ENCODE measurements around the gene P2RY2.

The P2RY2 gene

GRCh38 chr11:73203322-73203721 is 14.8 kb upstream of the P2RY2 start:
- 100% methylated on average over 5 of the region's 6 CpGs for WGBS (ENCODE audit: insufficient coverage)
- Histone ChIP-seq H3K36me3 (ENCODE audit: control insufficient read depth in 4 of 4, insufficient read depth in 4 of 4, low read length in 3 of 4) (no peaks in the 10 kb centered on the region), H3K27me3 (replicated peaks in 2 of 5; ENCODE audit: control insufficient read depth in 4 of 5, insufficient read depth in 5 of 5, low read length in 4 of 5) (no peaks in the 10 kb centered on the region), H3K4me1 (ENCODE audit: control extremely low read depth in 1 of 4, control insufficient read depth in 4 of 4, insufficient read depth in 4 of 4, low read length in 3 of 4) (peaks cover 8 to 61% (median 27%) of the 10 kb centered on the region in 4 experiments), H3K9me3 (ENCODE audit: control extremely low read depth in 1 of 5, control insufficient read depth in 4 of 5, insufficient read depth in 2 of 5, low read depth in 1 of 5, low read length in 4 of 5) (no peaks in the 10 kb centered on the region), H3K4me3 (ENCODE audit: control insufficient read depth in 1 of 7, extremely low read depth in 1 of 7, insufficient read depth in 4 of 7, low read depth in 2 of 7, low read length in 6 of 7) (no peak overlapping the region), H3K27ac (ENCODE audit: insufficient read depth in 1 of 2, low read depth in 1 of 2, low read length in 2 of 2, poor library complexity in 1 of 2, severe bottlenecking in 2 of 2) (no peak overlapping the region)
- ChIA-PET POLR2A (interaction anchor here (0.6 kb wide), 1 partner anchor 134 kb away, joined by 3 read pairs; no protein-coding TSS in a partner anchor), CTCF (interaction anchor here (0.7 to 2.2 kb wide), 5 partner anchors 9 to 388 kb away, joined by 3 to 10 read pairs (median 5); no protein-coding TSS in a partner anchor)
- no peak for DNase-seq

- Histone ChIP-seq H3K4me1 (ENCODE audit: control extremely low read depth in 1 of 4, control insufficient read depth in 4 of 4, insufficient read depth in 4 of 4, low read length in 3 of 4) (peaks cover 8 to 61% (median 27%) of the 10 kb centered on the region in 4 experiments), H3K27ac (ENCODE audit: insufficient read depth in 1 of 2, low read depth in 1 of 2, low read length in 2 of 2, poor library complexity in 1 of 2, severe bottlenecking in 2 of 2) (no peak overlapping the region), H3K9me3 (ENCODE audit: control extremely low read depth in 1 of 5, control insufficient read depth in 4 of 5, insufficient read depth in 2 of 5, low read depth in 1 of 5, low read length in 4 of 5) (no peaks in the 10 kb centered on the region), H3K4me3 (ENCODE audit: control insufficient read depth in 1 of 7, extremely low read depth in 1 of 7, insufficient read depth in 4 of 7, low read depth in 2 of 7, low read length in 6 of 7) (no peak overlapping the region), H3K27me3 (replicated peaks in 2 of 5; ENCODE audit: control insufficient read depth in 4 of 5, insufficient read depth in 5 of 5, low read length in 4 of 5) (no peaks in the 10 kb centered on the region), H3K36me3 (ENCODE audit: control insufficient read depth in 4 of 4, insufficient read depth in 4 of 4, low read length in 3 of 4) (no peaks in the 10 kb centered on the region)
- DNase-seq: peak in 2 of 3 donors; percentile 45 to 49
- ChIA-PET CTCF (interaction anchor here (0.7 to 2.2 kb wide), 7 partner anchors 9 to 388 kb away, joined by 3 to 10 read pairs (median 3); no protein-coding TSS in a partner anchor), POLR2A (interaction anchor here (0.6 kb wide), 1 partner anchor 133 kb away, joined by 3 read pairs; no protein-coding TSS in a partner anchor)
- WGBS (ENCODE audit: insufficient coverage): 79% methylated on average over 4 of the region's 4 CpGs
These were observed 14.3 kb upstream of the P2RY2 start for GRCh38 chr11:73203790-73204189.

- Histone ChIP-seq H3K36me3 (ENCODE audit: control insufficient read depth in 4 of 4, insufficient read depth in 4 of 4, low read length in 3 of 4) (no peaks in the 10 kb centered on the region), H3K4me1 (ENCODE audit: control extremely low read depth in 1 of 4, control insufficient read depth in 4 of 4, insufficient read depth in 4 of 4, low read length in 3 of 4) (peaks cover 8 to 61% (median 27%) of the 10 kb centered on the region in 4 experiments), H3K27me3 (replicated peaks in 2 of 5; ENCODE audit: control insufficient read depth in 4 of 5, insufficient read depth in 5 of 5, low read length in 4 of 5) (no peaks in the 10 kb centered on the region), H3K27ac (ENCODE audit: insufficient read depth in 1 of 2, low read depth in 1 of 2, low read length in 2 of 2, poor library complexity in 1 of 2, severe bottlenecking in 2 of 2) (no peak overlapping the region), H3K4me3 (ENCODE audit: control insufficient read depth in 1 of 7, extremely low read depth in 1 of 7, insufficient read depth in 4 of 7, low read depth in 2 of 7, low read length in 6 of 7) (peak overlapping the region in 3 of 7 experiments; percentile 30 to 42 (median 34)), H3K9me3 (ENCODE audit: control extremely low read depth in 1 of 5, control insufficient read depth in 4 of 5, insufficient read depth in 2 of 5, low read depth in 1 of 5, low read length in 4 of 5) (no peaks in the 10 kb centered on the region)
- 21% methylated on average over 6 of the region's 8 CpGs for WGBS (ENCODE audit: insufficient coverage)
- CTCF ChIA-PET: interaction anchor here (0.9 to 1.7 kb wide), 5 partner anchors 10 to 20 kb away, joined by 3 to 10 read pairs (median 3); no protein-coding TSS in a partner anchor
- DNase-seq: peak in 2 of 3 donors; percentile 79 to 81
- POLR2A ChIA-PET: no interaction called here
These were observed 13.4 kb upstream of the P2RY2 start for GRCh38 chr11:73204711-73205121.

- peaks cover 8 to 52% (median 27%) of the 10 kb centered on the region in 4 experiments for H3K4me1 ChIP-seq (ENCODE audit: control extremely low read depth in 1 of 4, control insufficient read depth in 4 of 4, insufficient read depth in 4 of 4, low read length in 3 of 4)
- H3K4me3 ChIP-seq (ENCODE audit: control insufficient read depth in 1 of 7, extremely low read depth in 1 of 7, insufficient read depth in 4 of 7, low read depth in 2 of 7, low read length in 6 of 7): no peak overlapping the region
- ChIA-PET CTCF (interaction anchor here (0.9 to 1.3 kb wide), 3 partner anchors 12 to 19 kb away, joined by 3 to 4 read pairs (median 3); no protein-coding TSS in a partner anchor), POLR2A (no interaction called here)
- H3K27me3 ChIP-seq (replicated peaks in 2 of 5; ENCODE audit: control insufficient read depth in 4 of 5, insufficient read depth in 5 of 5, low read length in 4 of 5): no peaks in the 10 kb centered on the region
- no peaks in the 10 kb centered on the region for H3K9me3 ChIP-seq (ENCODE audit: control extremely low read depth in 1 of 5, control insufficient read depth in 4 of 5, insufficient read depth in 2 of 5, low read depth in 1 of 5, low read length in 4 of 5)
- no peak overlapping the region for H3K27ac ChIP-seq (ENCODE audit: insufficient read depth in 1 of 2, low read depth in 1 of 2, low read length in 2 of 2, poor library complexity in 1 of 2, severe bottlenecking in 2 of 2)
- no peaks in the 10 kb centered on the region for H3K36me3 ChIP-seq (ENCODE audit: control insufficient read depth in 4 of 4, insufficient read depth in 4 of 4, low read length in 3 of 4)
- peak in 2 of 3 donors; percentile 39 to 41 for DNase-seq
- WGBS (ENCODE audit: insufficient coverage): 100% methylated on average over 1 of the region's 5 CpGs
These were observed 12.3 kb upstream of the P2RY2 start for GRCh38 chr11:73205661-73206343.

- no peak for DNase-seq
- H3K27me3 ChIP-seq (replicated peaks in 2 of 5; ENCODE audit: control insufficient read depth in 4 of 5, insufficient read depth in 5 of 5, low read length in 4 of 5): no peaks in the 10 kb centered on the region
- no peaks in the 10 kb centered on the region for H3K9me3 ChIP-seq (ENCODE audit: control extremely low read depth in 1 of 5, control insufficient read depth in 4 of 5, insufficient read depth in 2 of 5, low read depth in 1 of 5, low read length in 4 of 5)
- H3K4me1 ChIP-seq (ENCODE audit: control extremely low read depth in 1 of 4, control insufficient read depth in 4 of 4, insufficient read depth in 4 of 4, low read length in 3 of 4): peaks cover 8 to 42% (median 25%) of the 10 kb centered on the region in 4 experiments
- ChIA-PET POLR2A (no interaction called here), CTCF (interaction anchor here (0.9 to 2.5 kb wide), 7 partner anchors 11 to 26 kb away, joined by 3 to 15 read pairs (median 4); no protein-coding TSS in a partner anchor)
- H3K36me3 ChIP-seq (ENCODE audit: control insufficient read depth in 4 of 4, insufficient read depth in 4 of 4, low read length in 3 of 4): no peaks in the 10 kb centered on the region
- no peak overlapping the region for H3K4me3 ChIP-seq (ENCODE audit: control insufficient read depth in 1 of 7, extremely low read depth in 1 of 7, insufficient read depth in 4 of 7, low read depth in 2 of 7, low read length in 6 of 7)
- WGBS (ENCODE audit: insufficient coverage): 100% methylated on average over 2 of the region's 2 CpGs
- H3K27ac ChIP-seq (ENCODE audit: insufficient read depth in 1 of 2, low read depth in 1 of 2, low read length in 2 of 2, poor library complexity in 1 of 2, severe bottlenecking in 2 of 2): no peak overlapping the region
These were observed 11.3 kb upstream of the P2RY2 start for GRCh38 chr11:73206801-73207200.

- 92% methylated on average over 2 of the region's 2 CpGs for WGBS (ENCODE audit: insufficient coverage)
- Histone ChIP-seq H3K27ac (ENCODE audit: insufficient read depth in 1 of 2, low read depth in 1 of 2, low read length in 2 of 2, poor library complexity in 1 of 2, severe bottlenecking in 2 of 2) (no peak overlapping the region), H3K27me3 (replicated peaks in 2 of 5; ENCODE audit: control insufficient read depth in 4 of 5, insufficient read depth in 5 of 5, low read length in 4 of 5) (no peaks in the 10 kb centered on the region), H3K36me3 (ENCODE audit: control insufficient read depth in 4 of 4, insufficient read depth in 4 of 4, low read length in 3 of 4) (no peaks in the 10 kb centered on the region), H3K4me3 (ENCODE audit: control insufficient read depth in 1 of 7, extremely low read depth in 1 of 7, insufficient read depth in 4 of 7, low read depth in 2 of 7, low read length in 6 of 7) (no peak overlapping the region), H3K4me1 (ENCODE audit: control extremely low read depth in 1 of 4, control insufficient read depth in 4 of 4, insufficient read depth in 4 of 4, low read length in 3 of 4) (peaks cover 7 to 39% (median 11%) of the 10 kb centered on the region in 4 experiments), H3K9me3 (ENCODE audit: control extremely low read depth in 1 of 5, control insufficient read depth in 4 of 5, insufficient read depth in 2 of 5, low read depth in 1 of 5, low read length in 4 of 5) (no peaks in the 10 kb centered on the region)
- no peak for DNase-seq
- POLR2A ChIA-PET: no interaction called here
- CTCF ChIA-PET: no interaction called here
These were observed 8.2 kb upstream of the P2RY2 start for GRCh38 chr11:73209892-73210291.
